HG02852 (cell line): ENCODE results near the gene CNOT4.
"Not testable (repeated sequence)": the region's sequence is repeated elsewhere in the genome, so short reads cannot be mapped to it uniquely, and the experiment has no call there.

Experiments
- ATAC-seq: cut with Tn5 transposase; IDR thresholded peaks from one replicate; pipeline ENCODE4 v1.9.1; 2021; ENCODE audit warnings: mild to moderate bottlenecking, moderate library complexity; ENCODE audit not compliant: unreplicated experiment

Gene CNOT4

GRCh38 chr7:135366843-135367508, 142.9 kb downstream of the CNOT4 start:
- ATAC-seq, result no peak

- no peak for ATAC-seq
Observed at GRCh38 chr7:135365721-135366120, 144.2 kb downstream of the CNOT4 start.

GRCh38 chr7:135364206-135364605, 145.7 kb downstream of the CNOT4 start:
- ATAC-seq, result no peak

- ATAC-seq, result no peak
Observed at GRCh38 chr7:135362871-135363270, 147.0 kb downstream of the CNOT4 start.

GRCh38 chr7:135361788-135362187, 148.1 kb downstream of the CNOT4 start:
- ATAC-seq, result no peak

GRCh38 chr7:135359615-135360014, 150.3 kb downstream of the CNOT4 start:
- no peak for ATAC-seq

- ATAC-seq, result peak; percentile 65
Observed at GRCh38 chr7:135355377-135356048, 154.4 kb downstream of the CNOT4 start.

GRCh38 chr7:135353832-135354231, 156.1 kb downstream of the CNOT4 start:
- no peak for ATAC-seq

GRCh38 chr7:135352285-135352684, 157.6 kb downstream of the CNOT4 start:
- ATAC-seq, result no peak

GRCh38 chr7:135351070-135351469, 158.8 kb downstream of the CNOT4 start:
- ATAC-seq, result not testable (repeated sequence)

- ATAC-seq, result no peak
Observed at GRCh38 chr7:135349746-135350145, 160.2 kb downstream of the CNOT4 start.

- no peak for ATAC-seq
Observed at GRCh38 chr7:135348493-135348892, 161.4 kb downstream of the CNOT4 start.

- no peak for ATAC-seq
Observed at GRCh38 chr7:135343361-135343760, 166.5 kb downstream of the CNOT4 start.

- no peak for ATAC-seq
Observed at GRCh38 chr7:135342887-135343286, 167.0 kb downstream of the CNOT4 start.

GRCh38 chr7:135341049-135341448, 168.9 kb downstream of the CNOT4 start:
- no peak for ATAC-seq

- ATAC-seq, result no peak
Observed at GRCh38 chr7:135337977-135338550, 171.8 kb downstream of the CNOT4 start.

- ATAC-seq, result no peak
Observed at GRCh38 chr7:135337506-135337905, 172.4 kb downstream of the CNOT4 start.

- peak; percentile 60 for ATAC-seq
Observed at GRCh38 chr7:135335628-135336139, 174.2 kb downstream of the CNOT4 start.

- no peak for ATAC-seq
Observed at GRCh38 chr7:135334830-135335543, 174.9 kb downstream of the CNOT4 start.

- no peak for ATAC-seq
Observed at GRCh38 chr7:135333946-135334345, 176.0 kb downstream of the CNOT4 start.

- ATAC-seq, result no peak
Observed at GRCh38 chr7:135333200-135333599, 176.7 kb downstream of the CNOT4 start.
